BLaER1 treated with 17β-estradiol and CSF1 and Interleukin-3, amounts not matched to agents 10 nM and 100 nM (cell line): ENCODE data around the gene FSTL4.
"Not testable (repeated sequence)": the region's sequence is repeated elsewhere in the genome, so short reads cannot be mapped to it uniquely, and the experiment has no call there.

Experiments
- H3K27ac ChIP-seq, 11 experiments: shearing (Covaris generic); formaldehyde crosslinking; 2 replicates each; pipeline ENCODE4 v1.8.1; 2022
- H3K27me3 ChIP-seq, 11 experiments: shearing (Covaris generic); formaldehyde crosslinking; 2 replicates each; pipeline ENCODE4 v1.8.1; 2022
- H3K36me3 ChIP-seq, 11 experiments: shearing (Covaris generic); formaldehyde crosslinking; 2 replicates each; pipeline ENCODE4 v1.8.1; 2022
- H3K4me1 ChIP-seq, 10 experiments: shearing (Covaris generic); formaldehyde crosslinking; 2 replicates each; pipeline ENCODE4 v1.8.1; 2022
- H3K4me2 ChIP-seq, 11 experiments: shearing (Covaris generic); formaldehyde crosslinking; 2 replicates each; pipeline ENCODE4 v1.8.1; 2022
- H3K4me3 ChIP-seq, 10 experiments: shearing (Covaris generic); formaldehyde crosslinking; 2 replicates each; pipeline ENCODE4 v1.8.1; 2022
- H3K9ac ChIP-seq, 11 experiments: shearing (Covaris generic); formaldehyde crosslinking; 2 replicates each; pipeline ENCODE4 v1.8.1; 2022
- H3K9me3 ChIP-seq, 11 experiments: shearing (Covaris generic); formaldehyde crosslinking; replicated peaks in 1 of 11; 2 replicates each; pipeline ENCODE4 v1.8.1; 2022
- H4K20me1 ChIP-seq, 11 experiments: shearing (Covaris generic); formaldehyde crosslinking; 2 replicates each; pipeline ENCODE4 v1.8.1; 2022
- Cebpa-rat ChIP-seq, 11 experiments: shearing (Covaris generic); IDR thresholded peaks; 2 replicates each; pipeline ENCODE4 v1.8.1; 2022

The FSTL4 gene

GRCh38 chr5:133546500-133546899 is 65.8 kb downstream of the FSTL4 start:
- no peak overlapping the region for H3K9ac ChIP-seq
- H3K4me1 ChIP-seq, result no peaks in the 10 kb centered on the region
- no peak for TF ChIP-seq Cebpa-rat (IDR thresholded peaks at IDR 0.05)
- H3K9me3 ChIP-seq, result peaks cover 0 to 8% (median 0%) of the 10 kb centered on the region in 11 experiments; a peak in 1 of 22 replicates
- H3K27ac ChIP-seq, result no peak overlapping the region
- H4K20me1 ChIP-seq, result no peaks in the 10 kb centered on the region
- no peaks in the 10 kb centered on the region for H3K36me3 ChIP-seq
- H3K27me3 ChIP-seq, result no peaks in the 10 kb centered on the region
- no peak overlapping the region for H3K4me3 ChIP-seq
- no peak overlapping the region for H3K4me2 ChIP-seq

GRCh38 chr5:133544346-133544745 is 68.0 kb downstream of the FSTL4 start:
- Histone ChIP-seq H3K27ac (no peak overlapping the region), H3K4me2 (no peak overlapping the region), H4K20me1 (no peaks in the 10 kb centered on the region), H3K27me3 (no peaks in the 10 kb centered on the region), H3K9me3 (peaks cover 0 to 8% (median 0%) of the 10 kb centered on the region in 11 experiments; a peak in 1 of 22 replicates), H3K4me1 (no peaks in the 10 kb centered on the region), H3K4me3 (no peak overlapping the region), H3K9ac (no peak overlapping the region), H3K36me3 (no peaks in the 10 kb centered on the region)
- no peak for TF ChIP-seq Cebpa-rat (IDR thresholded peaks at IDR 0.05)

- Histone ChIP-seq H3K27me3 (no peaks in the 10 kb centered on the region), H3K4me3 (no peak overlapping the region), H3K9me3 (no peaks in the 10 kb centered on the region), H3K4me2 (no peak overlapping the region), H4K20me1 (no peaks in the 10 kb centered on the region), H3K27ac (no peak overlapping the region), H3K36me3 (no peaks in the 10 kb centered on the region), H3K4me1 (no peaks in the 10 kb centered on the region), H3K9ac (no peak overlapping the region)
- no peak for TF ChIP-seq Cebpa-rat (IDR thresholded peaks at IDR 0.05)
Observed at GRCh38 chr5:133539818-133540217, 72.5 kb downstream of the FSTL4 start.

- no peak overlapping the region for H3K4me2 ChIP-seq
- no peaks in the 10 kb centered on the region for H3K9me3 ChIP-seq
- no peak overlapping the region for H3K4me3 ChIP-seq
- H3K27me3 ChIP-seq, result no peaks in the 10 kb centered on the region
- TF ChIP-seq Cebpa-rat (IDR thresholded peaks at IDR 0.05), result no peak
- no peaks in the 10 kb centered on the region for H4K20me1 ChIP-seq
- H3K4me1 ChIP-seq, result peaks cover 0 to 1% (median 0%) of the 10 kb centered on the region in 10 experiments; a peak in 4 of 20 replicates
- no peak overlapping the region for H3K9ac ChIP-seq
- no peaks in the 10 kb centered on the region for H3K36me3 ChIP-seq
- no peak overlapping the region for H3K27ac ChIP-seq
Observed at GRCh38 chr5:133538718-133539117, 73.6 kb downstream of the FSTL4 start.

- not testable (repeated sequence) for H3K36me3 ChIP-seq, H3K4me1 ChIP-seq, H3K9me3 ChIP-seq, H3K9ac ChIP-seq, H4K20me1 ChIP-seq, H3K27me3 ChIP-seq, H3K4me3 ChIP-seq, H3K27ac ChIP-seq, H3K4me2 ChIP-seq
Observed at GRCh38 chr5:133535241-133535929, 77.0 kb downstream of the FSTL4 start.

GRCh38 chr5:133534566-133534965 is 77.8 kb downstream of the FSTL4 start:
- Histone ChIP-seq H3K27me3 (no peaks in the 10 kb centered on the region), H3K27ac (no peak overlapping the region), H3K4me3 (no peak overlapping the region), H3K4me1 (peaks cover 0 to 8% (median 0%) of the 10 kb centered on the region in 10 experiments; a peak in 4 of 20 replicates), H3K4me2 (no peak overlapping the region), H3K9me3 (no peaks in the 10 kb centered on the region), H3K9ac (no peak overlapping the region), H4K20me1 (no peaks in the 10 kb centered on the region), H3K36me3 (no peaks in the 10 kb centered on the region)
- no peak for TF ChIP-seq Cebpa-rat (IDR thresholded peaks at IDR 0.05)

GRCh38 chr5:133533541-133533940 is 78.8 kb downstream of the FSTL4 start:
- Histone ChIP-seq H3K36me3 (no peaks in the 10 kb centered on the region), H4K20me1 (no peaks in the 10 kb centered on the region), H3K4me1 (peaks cover 0 to 8% (median 0%) of the 10 kb centered on the region in 10 experiments; a peak in 4 of 20 replicates), H3K9me3 (no peaks in the 10 kb centered on the region), H3K9ac (no peak overlapping the region), H3K4me2 (peak overlapping the region in 3 of 11 experiments; percentile 41 to 54 (median 46); a peak in 6 of 22 replicates), H3K27me3 (no peaks in the 10 kb centered on the region), H3K27ac (no peak overlapping the region), H3K4me3 (no peak overlapping the region)
- no peak for TF ChIP-seq Cebpa-rat (IDR thresholded peaks at IDR 0.05)

- Histone ChIP-seq H3K9me3 (no peaks in the 10 kb centered on the region), H3K4me3 (no peak overlapping the region), H3K27ac (no peak overlapping the region), H3K4me2 (no peak overlapping the region), H3K27me3 (no peaks in the 10 kb centered on the region), H3K4me1 (peaks cover 0 to 8% (median 0%) of the 10 kb centered on the region in 10 experiments; a peak in 4 of 20 replicates), H4K20me1 (no peaks in the 10 kb centered on the region), H3K9ac (no peak overlapping the region), H3K36me3 (no peaks in the 10 kb centered on the region)
- no peak for TF ChIP-seq Cebpa-rat (IDR thresholded peaks at IDR 0.05)
Observed at GRCh38 chr5:133531594-133531993, 80.7 kb downstream of the FSTL4 start.

GRCh38 chr5:133531178-133531577 is 81.2 kb downstream of the FSTL4 start:
- Histone ChIP-seq H4K20me1 (no peaks in the 10 kb centered on the region), H3K36me3 (no peaks in the 10 kb centered on the region), H3K9ac (no peak overlapping the region), H3K4me2 (no peak overlapping the region), H3K27me3 (no peaks in the 10 kb centered on the region), H3K9me3 (no peaks in the 10 kb centered on the region), H3K4me1 (peaks cover 0 to 8% (median 0%) of the 10 kb centered on the region in 10 experiments; a peak in 4 of 20 replicates), H3K27ac (no peak overlapping the region), H3K4me3 (no peak overlapping the region)
- no peak for TF ChIP-seq Cebpa-rat (IDR thresholded peaks at IDR 0.05)

GRCh38 chr5:133530270-133530669 is 82.1 kb downstream of the FSTL4 start:
- H3K4me2 ChIP-seq, result no peak overlapping the region
- H3K36me3 ChIP-seq, result no peaks in the 10 kb centered on the region
- H3K27ac ChIP-seq, result no peak overlapping the region
- no peak for TF ChIP-seq Cebpa-rat (IDR thresholded peaks at IDR 0.05)
- H3K4me1 ChIP-seq, result peaks cover 0 to 8% (median 0%) of the 10 kb centered on the region in 10 experiments; a peak in 4 of 20 replicates
- H3K9me3 ChIP-seq, result no peaks in the 10 kb centered on the region
- no peaks in the 10 kb centered on the region for H3K27me3 ChIP-seq
- no peak overlapping the region for H3K9ac ChIP-seq
- H4K20me1 ChIP-seq, result no peaks in the 10 kb centered on the region
- no peak overlapping the region for H3K4me3 ChIP-seq
